C4-2B (cell line): ENCODE results near the gene BSND.

Source experiments
- ZFX ChIP-seq: fragments of 450-650 bp; IDR thresholded peaks from 2 replicates; pipeline ENCODE4 v1.6.1; 2017
- TF ChIP-seq, protein P1 (sequence below): fragments of 450-650 bp; conservative IDR thresholded peaks from 2 replicates; pipeline ENCODE4 v1.5.1; 2017; ENCODE audit warnings: mild to moderate bottlenecking

DNA sequence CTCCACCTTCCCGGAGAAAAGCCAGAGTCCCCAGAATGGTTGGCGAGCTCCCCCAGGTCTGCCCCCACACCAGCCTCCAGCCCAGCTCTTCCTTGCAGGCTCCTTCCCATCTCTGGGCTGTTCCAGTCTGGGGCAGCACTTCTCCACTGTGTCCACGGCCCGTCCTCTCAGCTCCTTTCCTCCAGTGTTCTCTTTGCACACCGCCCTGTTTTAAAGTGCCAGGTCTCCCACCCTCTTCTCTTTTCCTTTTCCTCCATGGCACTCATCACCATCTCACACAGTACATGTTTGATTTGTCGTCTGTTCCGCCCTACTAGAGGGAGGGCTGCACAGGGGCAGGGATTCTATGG lies 34.5 kb downstream of the BSND start:
- TF ChIP-seq, protein P1, sequence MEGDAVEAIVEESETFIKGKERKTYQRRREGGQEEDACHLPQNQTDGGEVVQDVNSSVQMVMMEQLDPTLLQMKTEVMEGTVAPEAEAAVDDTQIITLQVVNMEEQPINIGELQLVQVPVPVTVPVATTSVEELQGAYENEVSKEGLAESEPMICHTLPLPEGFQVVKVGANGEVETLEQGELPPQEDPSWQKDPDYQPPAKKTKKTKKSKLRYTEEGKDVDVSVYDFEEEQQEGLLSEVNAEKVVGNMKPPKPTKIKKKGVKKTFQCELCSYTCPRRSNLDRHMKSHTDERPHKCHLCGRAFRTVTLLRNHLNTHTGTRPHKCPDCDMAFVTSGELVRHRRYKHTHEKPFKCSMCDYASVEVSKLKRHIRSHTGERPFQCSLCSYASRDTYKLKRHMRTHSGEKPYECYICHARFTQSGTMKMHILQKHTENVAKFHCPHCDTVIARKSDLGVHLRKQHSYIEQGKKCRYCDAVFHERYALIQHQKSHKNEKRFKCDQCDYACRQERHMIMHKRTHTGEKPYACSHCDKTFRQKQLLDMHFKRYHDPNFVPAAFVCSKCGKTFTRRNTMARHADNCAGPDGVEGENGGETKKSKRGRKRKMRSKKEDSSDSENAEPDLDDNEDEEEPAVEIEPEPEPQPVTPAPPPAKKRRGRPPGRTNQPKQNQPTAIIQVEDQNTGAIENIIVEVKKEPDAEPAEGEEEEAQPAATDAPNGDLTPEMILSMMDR: no peak
- TF ChIP-seq ZFX: no peak
